HG03159 (cell line): ENCODE results near the gene NUAK2.
"Not testable (repeated sequence)": the region's sequence is repeated elsewhere in the genome, so short reads cannot be mapped to it uniquely, and the experiment has no call there.

Experiments
- ATAC-seq: cut with Tn5 transposase; IDR thresholded peaks from one replicate; pipeline ENCODE4 v1.9.1; 2021; ENCODE audit warnings: mild to moderate bottlenecking, moderate library complexity; ENCODE audit not compliant: unreplicated experiment

NUAK2 gene

DNA sequence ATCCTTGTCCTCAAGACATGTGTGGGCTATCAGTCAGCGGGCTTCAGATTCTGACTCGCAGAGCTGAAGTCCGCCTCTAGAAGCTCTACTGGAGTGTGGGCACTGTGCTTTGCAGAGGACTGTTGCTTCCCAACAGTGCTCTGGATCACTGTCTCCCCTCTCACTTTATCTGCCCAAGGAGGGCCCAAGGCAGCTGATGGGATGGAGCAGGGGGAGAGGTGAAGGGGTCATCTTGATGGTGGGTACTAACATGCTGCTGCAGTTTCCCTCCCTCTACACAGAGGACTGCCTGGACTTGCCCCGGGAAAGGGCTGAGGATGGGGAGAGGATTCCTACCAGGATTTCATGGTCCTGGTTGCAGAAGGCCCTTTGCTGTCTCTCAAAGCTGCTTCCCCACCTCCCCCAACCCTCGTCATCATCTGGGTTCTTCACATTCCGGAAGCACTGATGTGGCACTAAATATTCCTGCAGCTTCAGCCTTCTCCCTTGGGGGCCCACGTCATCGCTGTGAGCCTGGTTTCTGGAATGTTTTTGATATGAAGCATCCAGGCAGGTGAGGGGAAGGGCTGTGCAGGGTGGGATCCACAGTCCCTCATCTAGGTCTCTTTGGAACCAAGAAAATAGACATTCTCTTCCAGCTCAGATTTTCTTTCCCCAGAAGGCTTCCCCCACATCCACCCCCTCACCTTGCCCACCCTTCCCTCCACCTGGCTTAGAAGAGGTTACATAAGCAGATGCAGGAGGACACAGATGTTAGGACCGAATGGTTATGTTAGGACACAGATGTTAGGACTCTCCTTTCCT, 23.2 kb downstream of the NUAK2 start:
- no peak for ATAC-seq

DNA sequence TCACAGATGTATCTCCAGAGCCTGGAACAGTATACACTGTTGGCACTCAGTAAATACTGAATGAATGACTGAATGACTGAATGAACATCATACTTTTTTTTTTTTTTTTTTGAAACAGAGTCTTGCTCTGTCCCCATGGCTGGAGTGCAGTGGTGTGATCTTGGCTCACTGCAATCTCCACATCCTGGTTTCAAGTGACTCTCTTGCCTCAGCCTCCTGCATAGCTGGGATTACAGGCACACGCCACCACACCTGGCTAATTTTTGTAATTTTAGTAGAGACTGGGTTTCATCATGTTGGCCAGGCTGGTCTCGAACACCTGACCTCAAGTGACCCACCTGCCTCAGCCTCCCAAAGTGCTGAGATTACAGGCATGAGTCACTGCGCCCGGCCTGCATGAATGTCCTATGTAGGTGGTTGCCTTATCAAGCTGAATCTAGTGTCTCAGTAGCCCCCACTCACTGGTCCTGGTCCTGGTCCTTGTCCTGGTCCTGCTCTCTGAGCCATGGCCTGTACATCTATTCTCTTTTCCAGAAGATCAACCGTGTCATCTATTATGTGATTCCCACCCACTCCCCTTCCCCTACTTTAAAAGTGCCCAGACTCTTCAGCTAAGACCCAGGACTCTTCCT, 23.9 kb downstream of the NUAK2 start:
- ATAC-seq = not testable (repeated sequence)

DNA sequence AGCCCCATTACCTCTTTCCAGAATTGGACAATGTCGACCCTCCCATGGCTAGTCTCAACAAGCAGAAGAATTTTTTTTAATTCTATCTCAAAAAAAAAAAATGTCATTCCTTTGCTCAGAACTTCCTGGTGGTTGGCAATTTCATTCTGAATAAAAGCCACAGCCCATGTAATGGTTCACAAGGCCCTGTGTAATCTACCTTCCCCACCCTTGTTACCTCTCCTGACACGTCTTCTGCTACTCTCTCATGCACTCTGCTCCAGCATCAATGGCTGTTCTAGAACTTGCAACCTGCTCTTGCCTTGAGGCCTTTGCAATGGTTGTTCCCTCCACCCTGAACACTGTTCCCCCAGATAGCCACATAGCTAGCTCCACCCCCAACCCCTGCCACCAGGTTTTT, 25.4 kb downstream of the NUAK2 start:
- ATAC-seq = no peak

DNA sequence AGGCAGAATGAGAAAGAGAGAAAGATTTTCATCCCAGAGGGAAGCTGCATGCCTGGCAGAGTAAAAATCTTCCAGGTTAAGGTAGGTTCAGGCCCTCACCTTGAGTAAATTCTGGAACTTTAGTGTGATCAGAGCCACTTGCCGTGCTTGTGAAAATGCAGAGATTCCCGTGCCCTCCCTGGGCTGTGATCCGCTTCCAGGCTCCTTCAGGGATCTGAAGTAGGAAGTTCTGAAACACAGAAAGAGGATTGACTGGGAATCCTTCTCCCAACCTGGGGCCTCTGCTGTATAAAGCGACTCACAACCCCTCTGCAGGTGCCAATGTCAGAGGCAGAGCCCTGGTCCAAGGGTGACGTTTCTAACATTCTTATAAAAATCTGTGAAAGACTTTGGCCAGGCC, 26.6 kb downstream of the NUAK2 start:
- ATAC-seq = no peak

DNA sequence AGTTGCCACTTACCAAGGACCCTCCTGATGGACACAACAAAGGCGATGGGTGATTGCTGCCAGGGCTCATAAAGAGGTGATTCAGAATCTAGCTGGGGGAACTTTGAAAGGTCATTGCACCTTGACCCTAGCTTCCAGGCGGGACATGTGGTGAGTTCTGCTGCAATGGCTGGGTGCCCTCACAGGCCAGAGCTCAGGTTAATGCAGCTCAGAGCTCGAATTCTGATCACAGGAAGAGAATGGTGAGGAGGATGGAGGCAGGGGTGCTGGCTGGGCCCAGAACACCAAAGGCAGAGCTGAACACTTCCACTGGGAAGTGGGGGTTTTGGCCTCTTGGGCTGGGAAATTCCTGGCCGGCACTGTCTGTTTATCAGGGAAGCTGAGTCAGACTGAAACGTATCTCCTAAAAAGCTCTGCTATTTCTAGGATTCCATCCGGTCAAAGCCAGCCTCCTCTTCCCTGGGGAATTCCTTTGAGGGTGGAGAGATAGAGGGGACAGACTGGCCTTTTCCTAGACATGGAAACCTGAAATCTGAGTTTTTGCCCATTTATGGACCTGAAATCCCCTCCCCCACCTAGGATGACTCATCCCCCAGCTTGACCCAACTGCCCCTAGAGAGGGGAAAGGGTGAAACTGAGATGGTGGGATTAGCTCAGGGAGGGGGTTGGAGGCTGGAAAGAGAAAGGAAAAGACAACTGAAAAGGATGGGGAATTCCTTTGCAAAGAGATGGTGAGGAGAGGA, 27.2 kb downstream of the NUAK2 start:
- no peak for ATAC-seq

DNA sequence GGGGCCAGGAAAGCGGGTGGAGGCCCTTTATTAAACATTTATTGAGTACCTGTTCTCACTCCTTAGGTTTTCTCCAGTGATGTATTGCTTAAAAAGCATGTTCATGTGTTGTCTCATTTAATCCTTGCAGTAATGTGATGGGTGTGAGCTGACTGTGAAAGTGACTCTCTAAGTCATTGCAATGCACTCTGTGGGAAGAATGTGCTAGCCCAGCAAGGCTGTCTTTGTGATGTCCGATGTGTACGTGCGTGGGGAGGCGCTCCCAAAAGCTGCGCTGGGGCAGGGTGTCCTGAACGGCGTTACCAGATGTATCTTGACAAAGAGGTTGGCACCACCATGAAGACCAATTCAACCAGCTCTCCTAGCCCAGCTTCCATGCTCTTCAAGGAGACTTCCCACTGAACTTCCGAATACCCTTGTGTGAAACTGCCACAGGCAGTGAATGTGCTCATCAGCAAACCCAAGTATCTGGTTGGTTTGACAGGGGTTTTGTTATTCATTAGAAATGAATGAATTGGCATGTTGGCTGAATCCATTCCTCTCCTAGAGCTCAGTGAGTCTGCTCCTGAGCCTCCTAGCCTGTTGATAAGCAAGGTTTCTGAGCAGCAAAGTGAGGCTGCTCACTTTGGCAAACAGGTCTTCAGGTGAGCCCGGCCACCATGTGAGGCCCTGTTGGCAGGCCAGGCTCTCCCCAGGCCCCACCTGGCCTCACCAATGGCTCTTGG, 28.0 kb downstream of the NUAK2 start:
- ATAC-seq = no peak

DNA sequence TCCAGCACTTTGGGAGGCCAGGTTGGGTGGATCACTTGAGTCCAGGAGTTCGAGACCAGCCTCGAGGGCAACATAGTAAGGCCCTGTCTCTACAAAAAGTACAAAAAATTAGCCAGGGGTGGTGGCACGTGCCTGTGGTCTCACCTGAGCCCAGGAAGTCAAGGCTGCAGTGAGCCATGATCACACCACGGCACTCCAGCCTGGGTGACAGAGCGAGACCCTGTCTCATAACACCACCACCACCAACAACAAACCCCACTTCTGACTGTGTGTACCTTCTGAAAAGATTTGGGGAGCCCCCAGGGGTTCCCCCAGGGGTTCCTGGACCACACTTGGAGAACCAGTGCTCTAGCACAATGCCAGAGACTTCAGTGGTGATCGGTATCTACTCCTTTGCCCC, 29.9 kb downstream of the NUAK2 start:
- ATAC-seq = no peak

DNA sequence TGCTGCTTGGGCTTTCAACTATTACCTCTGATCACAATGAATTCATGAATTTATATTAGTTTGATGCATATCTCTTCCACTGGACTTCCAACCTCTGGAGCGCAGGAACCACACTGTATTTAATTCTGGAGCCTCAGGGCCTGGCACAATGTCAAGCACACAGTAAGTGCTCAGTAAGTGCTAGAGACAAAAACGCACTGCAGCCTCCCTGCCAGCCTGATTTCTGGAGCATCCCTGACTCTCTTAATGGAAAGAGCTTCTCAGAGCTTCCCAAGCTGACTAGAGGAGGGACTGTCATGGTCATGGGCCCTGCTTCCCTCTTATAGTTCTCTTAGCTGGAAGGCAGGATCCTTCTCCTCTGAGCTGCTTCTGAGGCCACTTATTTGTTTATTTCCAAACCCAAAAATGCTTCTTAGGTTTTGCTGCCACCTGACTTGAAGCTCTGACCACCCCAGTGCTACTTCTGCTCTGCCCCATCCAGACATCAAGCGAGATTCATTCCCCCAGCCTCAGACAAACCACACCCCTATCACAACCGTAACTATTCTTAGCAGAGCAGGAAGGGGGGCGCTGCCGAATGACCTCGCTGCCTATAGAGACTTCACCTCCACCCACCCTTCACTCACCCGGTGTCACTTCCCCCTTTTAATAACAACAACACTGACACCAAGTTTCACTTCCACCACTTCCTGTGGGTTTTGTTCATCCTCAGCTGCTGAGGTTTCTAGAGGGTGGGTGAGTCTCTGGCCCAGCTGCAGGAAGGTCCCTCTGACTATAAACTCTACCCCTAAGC, 33.6 kb downstream of the NUAK2 start:
- peak; percentile 78 for ATAC-seq

DNA sequence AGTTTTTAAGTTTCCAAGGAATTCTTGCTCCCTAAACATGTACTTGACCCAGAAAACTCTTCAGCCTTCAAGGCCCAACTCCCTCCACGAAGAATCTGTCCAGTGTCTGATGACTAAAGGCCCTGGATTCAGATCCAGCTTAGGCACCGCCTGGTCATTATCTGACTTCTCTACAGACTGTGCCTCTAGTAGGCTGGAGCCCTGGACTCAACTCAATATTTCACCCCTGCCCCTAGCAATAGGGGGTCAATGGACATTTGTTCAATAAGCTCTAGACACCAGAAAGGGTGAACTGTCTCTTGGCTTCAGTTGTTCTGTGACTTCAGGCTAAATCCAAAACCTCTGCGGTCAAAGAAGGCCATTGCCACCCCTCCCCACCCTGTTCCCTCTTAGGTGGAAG, 34.5 kb downstream of the NUAK2 start:
- ATAC-seq = no peak

DNA sequence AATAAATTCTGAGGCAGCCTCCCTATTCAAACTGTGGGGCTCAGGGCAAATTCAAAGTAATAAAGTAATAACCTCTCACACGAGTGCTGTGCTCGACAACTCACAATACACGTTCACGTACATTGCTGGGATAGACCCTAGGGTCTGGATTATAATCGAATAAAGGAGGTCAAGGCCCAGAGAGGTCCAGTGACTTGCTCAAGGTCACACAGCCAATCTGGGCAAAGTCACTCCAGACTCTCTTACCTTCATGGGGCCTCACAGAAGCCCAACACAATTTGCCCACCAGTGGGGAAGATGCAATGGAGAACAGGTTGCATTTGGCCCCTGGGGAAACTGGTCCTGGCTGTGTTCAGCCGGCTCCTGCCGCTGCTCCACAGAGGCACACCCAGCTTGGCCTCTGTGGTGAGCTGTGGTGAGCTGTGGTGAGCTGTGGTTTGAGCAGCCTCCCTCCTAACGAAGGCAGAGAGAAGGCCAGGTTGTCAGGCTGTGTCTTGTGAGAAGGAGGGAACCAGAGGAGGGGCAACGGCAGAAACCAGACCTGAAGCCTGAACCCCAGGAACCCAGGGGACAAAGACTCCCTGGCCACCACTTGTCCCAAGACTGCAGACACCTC, 35.1 kb downstream of the NUAK2 start:
- ATAC-seq = no peak

DNA sequence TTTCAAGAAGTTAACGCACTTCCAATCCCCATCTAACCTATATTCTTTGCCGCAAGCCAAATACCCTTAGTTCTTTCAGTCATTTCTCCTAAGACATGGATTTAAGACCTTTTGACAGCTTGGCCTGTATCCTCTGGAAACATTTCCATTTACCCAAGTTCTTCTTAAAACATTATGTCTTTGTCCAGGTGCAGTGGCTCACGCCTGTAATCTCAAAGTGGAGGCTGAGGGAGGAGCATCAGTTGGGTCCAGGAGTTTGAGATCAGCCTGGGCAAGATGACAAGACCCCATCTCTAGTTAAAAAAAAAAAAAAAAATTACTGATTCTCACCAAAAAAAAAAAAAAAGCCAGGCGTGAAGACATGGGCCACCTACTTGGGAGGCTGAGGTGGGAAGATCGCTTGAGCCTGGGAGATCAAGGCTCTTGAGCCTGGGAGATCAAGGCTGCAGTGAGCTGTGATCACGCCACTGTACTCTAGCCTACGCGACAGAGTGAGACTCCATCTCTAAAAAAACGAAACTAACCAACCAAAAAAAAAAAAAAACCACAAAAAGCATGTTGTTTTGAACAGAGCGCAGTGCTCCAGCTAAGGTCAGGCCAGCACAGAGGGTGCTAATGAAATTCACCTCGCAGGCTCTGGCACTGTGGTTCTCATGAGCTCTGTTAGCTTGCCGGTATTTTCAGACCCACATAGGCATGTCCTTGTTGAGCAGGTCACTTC, 36.0 kb downstream of the NUAK2 start:
- peak; percentile 33 for ATAC-seq

DNA sequence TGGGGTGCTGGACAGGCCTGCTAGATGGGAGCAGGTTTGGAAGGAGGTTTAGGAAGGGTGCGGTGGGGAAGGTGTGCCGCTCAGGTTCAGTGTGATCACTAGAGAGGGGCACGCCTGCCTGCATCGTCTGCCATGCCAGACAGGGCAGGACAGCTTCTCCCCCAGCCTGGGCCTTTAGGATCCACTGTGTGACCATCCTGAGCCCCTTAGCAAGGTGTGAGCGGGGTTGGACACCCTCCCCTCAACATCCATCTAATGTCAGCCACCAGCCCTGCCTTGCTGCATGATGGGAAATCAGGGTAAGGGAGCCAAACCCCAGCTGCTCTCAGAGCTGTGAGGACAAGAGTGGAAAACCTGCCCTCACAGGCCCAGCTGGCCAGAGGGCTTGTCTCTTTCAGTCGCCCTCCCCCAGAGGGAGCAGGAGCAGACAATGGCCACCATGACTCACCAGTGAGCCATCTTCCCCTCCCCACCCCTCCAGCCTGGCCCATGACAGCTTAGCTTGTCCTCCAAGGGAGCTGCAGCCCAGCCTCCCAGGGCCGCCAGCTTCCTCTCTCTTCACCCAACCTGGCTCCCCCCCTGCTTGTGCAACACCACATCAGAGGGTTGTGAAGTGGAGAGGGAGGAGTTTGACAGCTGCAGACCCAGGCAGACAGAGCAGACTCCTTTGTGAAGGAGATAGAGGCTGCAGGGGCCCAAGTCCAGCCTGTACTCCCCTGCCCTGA, 37.0 kb downstream of the NUAK2 start:
- ATAC-seq = no peak

DNA sequence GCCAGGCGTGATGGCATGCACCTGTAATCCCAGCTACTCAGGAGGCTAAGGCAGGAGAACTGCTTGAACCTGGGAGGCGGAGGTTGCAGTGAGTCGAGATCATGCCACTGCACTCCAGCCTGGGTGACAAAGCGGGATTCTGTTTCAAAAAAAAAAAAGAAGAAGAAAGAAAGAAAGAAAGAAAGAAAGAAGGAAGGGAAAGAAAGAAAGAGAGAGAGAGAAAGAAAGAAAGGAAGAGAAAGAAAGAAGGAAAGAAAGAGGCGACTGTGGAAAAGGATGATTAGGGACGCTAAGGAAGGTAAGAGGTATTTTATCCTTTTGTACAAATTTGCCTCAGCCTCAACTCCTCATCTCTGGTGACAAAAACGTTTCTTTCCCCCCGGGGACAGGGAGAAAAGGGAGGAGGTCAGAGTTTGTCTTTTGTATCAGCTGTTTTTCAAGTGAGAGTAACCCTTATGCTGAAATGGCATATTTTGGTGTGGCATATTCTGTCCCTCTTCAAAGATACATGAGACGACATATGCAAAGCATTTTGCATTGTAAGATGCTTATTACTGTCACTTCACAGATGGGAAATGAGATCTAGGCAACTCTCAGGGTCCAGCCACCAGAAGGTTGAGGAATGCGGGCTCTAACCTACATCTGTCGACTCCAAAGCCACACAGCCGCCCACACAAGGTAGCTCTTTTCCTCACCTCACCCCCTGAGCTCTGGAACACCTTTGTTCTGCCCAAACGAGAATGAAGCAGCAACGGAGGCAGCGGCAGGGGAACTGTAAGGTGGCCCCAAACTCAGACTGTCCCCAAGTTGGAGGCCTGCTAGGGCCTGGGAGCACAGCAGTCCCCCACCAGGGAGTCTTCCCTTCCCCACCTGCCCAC, 38.0 kb downstream of the NUAK2 start:
- ATAC-seq = no peak

DNA sequence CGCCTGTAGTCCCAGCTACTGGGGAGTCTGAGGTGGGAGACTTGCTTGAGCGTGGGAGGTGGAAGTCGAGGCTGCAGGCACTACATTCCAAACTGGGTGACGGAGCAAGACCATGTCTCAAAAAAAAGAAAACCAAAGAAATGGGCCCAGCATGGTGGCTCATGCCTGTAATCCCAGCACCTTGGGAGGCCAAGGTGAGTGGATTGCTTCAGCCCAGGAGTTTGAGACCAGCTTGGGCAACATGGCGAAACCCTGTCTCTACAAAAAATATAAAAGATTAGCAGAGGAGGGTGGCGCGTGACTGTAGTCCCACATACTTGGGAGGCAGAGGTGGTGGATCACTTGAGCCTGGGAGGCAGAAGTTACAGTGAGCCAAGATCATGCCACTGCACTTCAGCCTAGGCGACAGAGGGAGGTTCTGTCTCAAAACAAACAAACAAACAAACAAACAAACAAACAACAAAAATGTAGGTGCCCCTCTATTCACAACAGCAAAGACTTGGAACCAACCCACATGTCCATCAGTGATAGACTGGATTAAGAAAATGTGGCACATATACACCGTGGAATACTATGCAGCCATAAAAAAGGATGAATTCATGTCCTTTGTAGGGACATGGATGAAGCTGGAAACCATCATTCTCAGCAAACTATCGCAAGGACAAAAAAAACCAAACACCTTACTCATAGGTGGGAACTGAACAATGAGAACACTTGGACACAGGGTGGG, 40.7 kb downstream of the NUAK2 start:
- not testable (repeated sequence) for ATAC-seq

DNA sequence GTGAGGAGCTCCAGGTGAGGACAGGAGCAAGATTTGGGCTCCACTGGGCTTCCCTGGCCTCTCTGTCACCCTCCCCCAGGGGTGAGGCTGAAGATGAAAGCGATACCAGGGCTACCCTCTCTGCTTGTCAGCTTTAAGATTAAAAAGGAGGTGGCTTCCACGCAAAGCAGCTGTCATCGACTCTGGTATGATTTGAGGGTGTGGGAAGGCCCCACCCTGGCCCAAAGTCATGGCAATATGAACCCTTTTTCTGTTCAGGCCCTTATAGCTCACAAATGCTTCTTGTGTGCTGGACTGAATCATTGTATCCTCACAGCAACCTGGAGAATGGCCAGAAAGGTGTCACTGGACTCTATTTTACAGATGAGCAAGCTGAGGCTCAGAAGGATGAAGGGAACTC, 41.6 kb downstream of the NUAK2 start:
- ATAC-seq = no peak

DNA sequence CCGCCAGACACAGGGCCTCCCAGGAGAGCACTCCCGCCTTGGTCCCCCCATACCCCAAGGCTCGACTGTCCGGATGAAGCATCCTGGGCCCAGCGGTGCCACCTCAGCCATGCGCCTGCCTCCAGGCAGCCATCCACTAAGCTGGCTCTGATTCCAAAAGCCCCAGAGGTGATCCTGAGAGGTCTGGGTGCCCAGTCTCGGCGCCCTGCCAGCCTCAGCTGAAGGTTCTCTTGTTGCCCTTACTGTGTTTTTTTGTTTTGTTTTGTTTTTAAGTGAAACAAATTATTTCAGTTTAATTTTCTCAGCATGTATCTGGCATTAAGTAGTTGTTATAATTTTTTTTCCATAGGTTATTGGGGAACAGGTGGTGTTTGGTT, 44.9 kb downstream of the NUAK2 start:
- ATAC-seq = no peak
